Stimulated activated CD8-positive, alpha-beta memory T cell treated with anti-CD3 and anti-CD28 coated beads, Interleukin-15, amount 100 ng/mL, for 48 hours (primary cell): ENCODE results near the gene SRSF1.
"Not testable (repeated sequence)": the region's sequence is repeated elsewhere in the genome, so short reads cannot be mapped to it uniquely, and the experiment has no call there.

Source experiments
- DNase-seq, 2 donors: peaks; one replicate each; pipeline ENCODE4 v3.0.0-alpha.2; 2020; ENCODE audit warnings: low read depth in 2 of 2

Gene SRSF1

GRCh38 chr17:57965521-57966160 is 41.4 kb downstream of the SRSF1 start:
- DNase-seq: no peak

- DNase-seq: no peak
These were observed 43.9 kb downstream of the SRSF1 start for GRCh38 chr17:57963149-57963511.

- no peak for DNase-seq
These were observed 44.5 kb downstream of the SRSF1 start for GRCh38 chr17:57962279-57963148.

DNA sequence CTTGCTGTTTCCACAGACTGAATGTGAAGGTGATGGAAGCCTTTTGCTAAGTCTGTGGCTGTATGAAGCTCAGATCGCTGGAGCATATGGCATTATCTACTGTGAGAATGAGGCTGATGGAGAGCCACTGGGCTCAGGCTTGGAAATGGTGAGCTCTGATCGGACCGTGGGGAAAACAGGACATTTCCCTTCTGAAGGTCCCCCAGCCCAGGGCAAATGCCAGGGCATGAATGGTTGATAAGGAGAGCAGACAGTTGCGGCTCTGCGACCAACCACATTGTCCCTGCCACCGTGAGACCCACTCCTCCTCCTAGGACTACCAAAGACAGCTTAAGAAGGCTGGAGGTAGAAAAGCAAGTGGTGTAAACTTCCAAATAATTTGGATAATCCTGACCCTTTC is 47.1 kb downstream of the SRSF1 start:
- no peak for DNase-seq

DNA sequence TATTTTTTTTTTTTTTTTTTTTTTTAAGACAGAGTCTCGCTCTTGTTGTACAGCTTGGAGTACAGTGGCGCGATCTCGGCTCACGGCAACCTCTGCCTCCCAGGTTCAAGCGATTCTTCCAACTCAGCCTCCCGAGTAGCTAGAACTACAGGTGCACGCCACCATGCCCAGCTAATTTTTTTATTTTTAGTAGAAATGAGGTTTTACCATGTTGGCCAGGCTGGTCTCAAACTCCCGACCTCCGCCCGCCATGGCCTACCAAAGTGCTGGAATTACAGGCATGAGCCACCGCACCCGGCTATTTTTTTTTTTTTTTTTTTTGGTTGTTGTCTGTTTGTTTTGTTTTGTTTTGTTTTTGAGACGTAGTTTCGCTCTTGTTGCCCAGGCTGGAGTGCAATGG is 48.7 kb downstream of the SRSF1 start:
- not testable (repeated sequence) for DNase-seq

DNA sequence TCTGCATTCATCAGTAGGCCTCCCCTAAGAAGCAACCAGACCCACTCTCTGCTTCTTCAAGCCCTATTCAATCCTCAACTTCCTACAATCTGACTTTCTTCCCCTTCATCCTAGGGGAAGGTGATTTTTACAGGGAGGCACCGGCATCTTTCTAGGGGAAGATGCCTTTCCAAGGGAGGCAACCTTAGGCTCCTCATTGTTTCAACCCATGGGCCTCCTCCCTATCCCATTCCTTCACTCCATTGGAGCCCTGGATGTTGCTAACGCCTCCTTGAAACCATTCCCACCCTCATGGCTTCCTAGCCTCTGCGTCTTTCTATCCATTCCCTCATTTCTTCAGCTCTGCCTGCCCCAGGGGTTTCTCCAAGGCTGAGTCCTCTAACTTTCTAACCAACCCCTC is 49.2 kb downstream of the SRSF1 start:
- no peak for DNase-seq

DNA sequence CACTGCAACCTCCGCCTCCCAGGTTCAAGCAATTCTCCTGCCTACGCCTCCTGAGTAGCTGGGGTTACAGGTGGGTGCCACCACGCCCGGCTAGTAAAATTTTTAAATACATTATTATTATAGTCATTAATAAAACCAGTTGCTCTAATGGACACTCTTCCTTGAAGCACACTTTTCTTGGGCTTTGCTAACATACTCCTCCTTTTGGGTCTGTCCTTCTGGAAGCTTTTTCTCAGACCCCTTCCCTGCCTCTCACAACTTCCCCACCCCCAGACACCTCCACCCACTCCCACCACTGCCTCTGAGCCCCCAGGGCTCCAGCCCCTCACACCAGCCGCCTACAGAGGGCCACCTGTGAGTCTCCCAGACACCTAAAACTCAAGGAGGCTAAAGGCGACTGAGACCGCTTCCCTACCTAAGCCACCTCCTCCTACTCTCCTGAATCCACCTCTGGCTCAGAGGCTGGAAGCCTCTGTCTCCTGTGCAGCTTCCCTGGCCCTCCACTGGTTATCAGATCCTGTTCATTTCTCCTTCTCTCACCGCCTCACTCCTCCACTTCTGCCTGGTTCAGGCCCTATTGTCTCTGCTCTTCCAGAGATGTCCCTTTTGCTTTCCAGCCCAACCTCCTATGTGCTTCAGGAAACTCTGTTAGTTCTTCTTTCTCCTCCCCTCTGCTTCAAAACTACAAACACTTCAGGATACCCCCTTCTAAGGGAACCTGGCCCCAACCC is 49.8 kb downstream of the SRSF1 start:
- no peak for DNase-seq

DNA sequence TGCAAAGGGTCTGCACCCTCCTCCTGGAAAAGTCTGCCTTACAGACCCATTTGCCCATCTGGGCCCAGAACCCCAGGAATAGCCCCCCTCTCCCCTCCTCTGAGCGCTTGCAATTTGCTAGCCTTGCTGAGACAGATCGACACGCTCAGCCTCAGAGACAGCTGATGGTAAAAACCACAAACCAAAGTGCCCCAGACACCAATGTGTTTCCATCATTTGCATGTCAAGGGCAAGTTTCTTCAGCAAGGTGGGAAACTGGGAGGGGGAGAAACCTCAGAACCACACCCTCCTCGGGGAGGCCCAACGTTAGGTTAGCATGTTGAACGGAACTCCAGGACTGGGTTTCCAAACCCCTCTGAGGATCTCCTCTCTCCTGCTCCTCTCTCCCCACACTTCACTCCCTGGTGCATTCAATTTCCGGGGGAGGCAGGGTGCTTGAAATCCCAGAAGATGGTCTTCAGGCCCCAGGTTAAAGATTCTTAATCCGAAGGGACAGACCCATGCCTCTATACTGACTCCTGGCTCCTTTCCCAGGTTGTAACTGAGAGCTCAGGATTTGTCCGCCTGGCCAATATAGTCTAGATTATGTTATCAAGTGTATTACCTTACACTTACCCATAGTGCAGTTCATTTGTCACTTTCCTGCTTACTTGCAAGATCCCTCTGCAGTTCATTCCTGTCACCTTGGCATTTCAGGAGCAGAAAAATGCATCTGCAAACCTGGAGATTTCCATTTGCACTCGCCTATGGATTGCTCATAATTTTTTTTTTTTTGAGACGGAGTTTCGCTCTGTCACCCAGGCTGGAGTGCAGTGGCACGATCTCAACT is 50.5 kb downstream of the SRSF1 start:
- DNase-seq: peak in 1 of 2 donors; percentile 35

GRCh38 chr17:57955183-57955931 is 51.7 kb downstream of the SRSF1 start, which contains the start of gene CUEDC1:
Gene CUEDC1 (minus strand): TSS chr17:57955412. CDS start chr17:57885564, 69,848 bp downstream.
- DNase-seq: peak; percentile 22 to 48

DNA sequence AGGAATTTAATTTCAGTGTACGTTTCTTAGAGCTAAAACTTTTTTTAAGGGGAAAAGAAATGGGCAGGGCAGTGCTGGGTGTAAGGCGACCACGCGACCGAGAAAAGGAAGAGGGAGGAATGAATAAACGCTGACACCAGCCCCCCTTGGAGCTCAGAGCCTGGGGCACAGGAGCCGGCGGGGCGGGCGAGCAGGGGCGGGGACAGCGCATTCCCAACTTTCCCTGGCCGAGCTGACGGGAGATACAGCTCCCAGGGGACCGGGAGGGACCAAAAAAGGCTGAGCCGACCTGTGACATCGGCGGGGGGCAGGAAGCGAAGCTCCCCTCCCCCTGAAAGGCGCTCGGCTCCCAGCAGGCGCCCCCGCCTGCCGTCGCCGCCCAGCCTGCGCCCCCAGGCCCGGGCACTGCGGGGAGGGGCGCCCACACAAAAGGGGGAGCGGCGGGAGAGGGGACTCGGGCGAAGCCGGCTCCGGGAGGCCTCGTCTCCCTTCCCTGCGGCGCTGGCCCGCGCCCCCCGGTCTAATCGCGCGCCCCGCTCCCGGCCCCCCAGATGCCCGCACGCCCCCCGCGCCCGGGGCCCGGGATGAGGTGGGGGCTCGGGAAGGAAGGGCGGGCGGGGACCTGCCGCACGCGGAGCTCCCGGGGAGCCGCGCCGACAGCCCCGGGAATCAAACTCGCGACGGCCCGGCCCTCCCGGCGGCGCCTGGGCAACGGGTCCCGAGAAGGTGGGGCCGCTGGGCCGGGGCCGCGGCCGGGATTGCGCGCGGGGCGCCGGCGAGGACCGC is 52.5 kb downstream of the SRSF1 start:
- DNase-seq: no peak

GRCh38 chr17:57953705-57954396 is 53.2 kb downstream of the SRSF1 start:
- no peak for DNase-seq
